Stimulated activated CD8-positive, alpha-beta memory T cell treated with anti-CD3 and anti-CD28 coated beads, Interleukin-12 subunit alpha, Interleukin-12 subunit beta, amount 100 ng/mL, for 4 hours (primary cell): ENCODE data around the gene TMEM238.
"Not testable (repeated sequence)": the region's sequence is repeated elsewhere in the genome, so short reads cannot be mapped to it uniquely, and the experiment has no call there.

Experiments
- DNase-seq: peaks from one replicate; pipeline ENCODE4 v3.0.0-alpha.2; 2020; ENCODE audit warnings: low read depth

TMEM238 gene

GRCh38 chr19:55339889-55340783, 44.0 kb downstream of the TMEM238 start:
- no peak for DNase-seq

DNA sequence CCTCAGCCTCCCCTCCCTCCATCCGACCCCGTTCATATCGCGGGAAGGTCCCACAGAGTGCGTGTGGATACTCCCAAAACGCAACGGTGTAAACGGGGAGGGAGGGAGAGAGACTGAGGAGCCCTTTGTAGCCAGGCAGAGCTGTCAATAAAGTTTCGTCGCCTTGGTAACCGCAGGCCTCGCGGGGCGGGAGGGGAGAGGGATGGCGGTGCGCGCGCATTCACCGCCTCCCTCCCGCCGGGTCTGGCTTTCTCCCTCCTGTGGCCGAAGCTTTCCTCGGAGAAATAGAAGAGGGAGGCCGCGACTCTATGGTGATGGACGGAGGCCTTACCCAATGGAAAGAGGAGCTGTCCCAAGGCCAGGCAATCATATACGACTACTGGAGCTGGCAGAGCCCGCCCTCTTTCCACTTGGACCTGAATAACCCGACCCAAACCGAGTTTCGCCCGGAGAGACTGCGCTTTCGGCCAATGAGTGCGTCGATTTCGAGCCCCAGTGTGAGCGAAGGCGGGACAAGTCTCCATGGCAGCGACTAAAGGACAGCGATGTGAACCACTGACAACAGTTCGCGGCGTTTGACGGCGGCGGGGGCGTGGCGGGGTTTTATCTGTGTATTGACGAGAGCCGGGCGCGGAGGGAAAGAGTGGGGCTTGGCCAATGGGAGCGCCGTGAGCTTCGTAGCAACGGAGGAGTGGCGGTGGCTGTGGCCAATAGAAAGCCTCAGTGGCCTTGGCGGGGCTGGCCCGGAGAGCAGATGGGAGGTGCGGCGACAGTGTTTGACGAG, 44.8 kb downstream of the TMEM238 start, which contains the start of gene KMT5C:
Gene KMT5C (plus strand): TSS at position 772 of the 784 bp plus-strand sequence. CDS start 2,061 bp downstream, outside the sequence.
- DNase-seq = peak; percentile 100

GRCh38 chr19:55336101-55336500, 48.0 kb downstream of the TMEM238 start:
- DNase-seq = no peak

DNA sequence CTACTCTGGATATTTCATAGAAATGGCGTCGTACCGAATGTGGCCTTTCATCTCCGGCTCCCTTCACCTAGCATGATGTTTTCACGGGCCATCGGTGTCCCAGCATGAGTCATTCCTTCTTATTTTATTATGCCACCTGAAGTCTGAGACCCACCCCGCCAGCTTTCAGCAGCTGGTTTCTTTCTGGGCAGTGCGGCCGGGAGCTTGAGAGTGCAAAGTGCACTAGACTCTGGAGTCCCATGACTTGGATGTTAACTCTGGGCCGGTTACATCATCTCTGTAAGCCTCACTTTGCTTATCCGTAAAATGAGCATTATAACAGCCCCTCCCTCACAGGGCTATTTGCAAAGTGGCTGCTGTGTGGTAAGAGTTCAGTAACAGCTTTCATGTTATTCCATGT, 50.2 kb downstream of the TMEM238 start:
- no peak for DNase-seq

GRCh38 chr19:55329791-55330190, 54.3 kb downstream of the TMEM238 start:
- not testable (repeated sequence) for DNase-seq
